ENCODE results near the gene SPIRE2.
"Not testable (repeated sequence)": the region's sequence is repeated elsewhere in the genome, so short reads cannot be mapped to it uniquely, and the experiment has no call there.

The SPIRE2 gene

GRCh38 chr16:89793092-89793491, 35.2 kb upstream of the SPIRE2 start:
- peak; percentile 69 for TF ChIP-seq CTCF (IDR thresholded peaks at IDR 0.05; ENCODE audit: low read depth, low read length, missing control alignments)
- H3K36me3 ChIP-seq (replicated peaks); H3K4me3 ChIP-seq (ENCODE audit: low read depth, low read length); in situ Hi-C loops (cut with HindIII; ENCODE audit: low pct_ligation_motif_present, low sequenced_read_pairs); H3K27me3 ChIP-seq (replicated peaks); H3K27ac ChIP-seq: not testable (repeated sequence)
- peak; percentile 43 for DNase-seq

- in situ Hi-C loops (cut with HindIII; ENCODE audit: low pct_ligation_motif_present, low sequenced_read_pairs) = no loop called here
Measured at GRCh38 chr16:89793955-89794354, 34.3 kb upstream of the SPIRE2 start.

GRCh38 chr16:89795676-89796075, 32.6 kb upstream of the SPIRE2 start:
- Histone ChIP-seq H3K4me3 (ENCODE audit: low read depth, low read length) (no peak overlapping the region), H3K27ac (no peak overlapping the region), H3K27me3 (replicated peaks) (no peaks in the 10 kb centered on the region), H3K36me3 (replicated peaks) (peaks cover 4% of the 10 kb centered on the region)
- no peak for DNase-seq
- TF ChIP-seq CTCF (IDR thresholded peaks at IDR 0.05; ENCODE audit: low read depth, low read length, missing control alignments) = no peak
- in situ Hi-C loops (cut with HindIII; ENCODE audit: low pct_ligation_motif_present, low sequenced_read_pairs) = no loop called here

More at GRCh38 chr16:89793955-89794354, 34.3 kb upstream of the SPIRE2 start:
- no peak overlapping the region for H3K27ac ChIP-seq
- no peak for DNase-seq
- H3K36me3 ChIP-seq (replicated peaks) = peaks cover 4% of the 10 kb centered on the region
- no peak for TF ChIP-seq CTCF (IDR thresholded peaks at IDR 0.05; ENCODE audit: low read depth, low read length, missing control alignments)
- no peak overlapping the region for H3K4me3 ChIP-seq (ENCODE audit: low read depth, low read length)
- H3K27me3 ChIP-seq (replicated peaks) = no peaks in the 10 kb centered on the region

- in situ Hi-C loops (cut with HindIII; ENCODE audit: low pct_ligation_motif_present, low sequenced_read_pairs) = no loop called here
- no peak for DNase-seq
- Histone ChIP-seq H3K27me3 (replicated peaks) (no peaks in the 10 kb centered on the region), H3K4me3 (ENCODE audit: low read depth, low read length) (no peak overlapping the region), H3K36me3 (replicated peaks) (peaks cover 4% of the 10 kb centered on the region), H3K27ac (no peak overlapping the region)
- no peak for TF ChIP-seq CTCF (IDR thresholded peaks at IDR 0.05; ENCODE audit: low read depth, low read length, missing control alignments)
Measured at GRCh38 chr16:89796104-89796503, 32.2 kb upstream of the SPIRE2 start.

- no peak for DNase-seq
Measured at GRCh38 chr16:89798126-89798525, 30.1 kb upstream of the SPIRE2 start.

More at GRCh38 chr16:89798126-89798525, 30.1 kb upstream of the SPIRE2 start:
- no peak overlapping the region for H3K27ac ChIP-seq
- in situ Hi-C loops (cut with HindIII; ENCODE audit: low pct_ligation_motif_present, low sequenced_read_pairs) = no loop called here
- peaks cover 4% of the 10 kb centered on the region for H3K36me3 ChIP-seq (replicated peaks)
- H3K27me3 ChIP-seq (replicated peaks) = no peaks in the 10 kb centered on the region
- H3K4me3 ChIP-seq (ENCODE audit: low read depth, low read length) = no peak overlapping the region
- no peak for TF ChIP-seq CTCF (IDR thresholded peaks at IDR 0.05; ENCODE audit: low read depth, low read length, missing control alignments)
